Uterus (tissue), 4 donors: ENCODE measurements around the gene TUBB3. TPM values are rescaled to one million over a fixed set of nuclear protein-coding genes. Genes with fewer than 3 reads are reported as not detected.
"Not testable (repeated sequence)": the region's sequence is repeated elsewhere in the genome, so short reads cannot be mapped to it uniquely, and the experiment has no call there.

ENCODE experiments used
- DNase-seq, 2 donors: peaks; one replicate each; pipeline ENCODE4 v3.0.0-alpha.2; 2019 to 2020
- H3K27ac ChIP-seq, 2 donors: fragments of 200-600 bp; sonication (generic); 1 replicate in 1 of 2; 2 replicates in 1 of 2; pipeline ENCODE4 v1.5.1; 2016 to 2018
- H3K27me3 ChIP-seq, 2 donors: fragments of 200-600 bp; sonication (generic); one replicate each; pipeline ENCODE4 v1.5.1; 2018 to 2019; ENCODE audit warnings: control low read depth in 1 of 2
- H3K36me3 ChIP-seq, 2 donors: fragments of 200-600 bp; sonication (generic); one replicate each; pipeline ENCODE4 v1.5.1; 2019; ENCODE audit warnings: control low read depth in 1 of 2
- H3K4me1 ChIP-seq, 2 donors: fragments of 200-600 bp; sonication (generic); one replicate each; pipeline ENCODE4 v1.5.1; 2018 to 2019; ENCODE audit warnings: control low read depth in 1 of 2
- H3K4me3 ChIP-seq, 2 donors: fragments of 200-600 bp; sonication (generic); 1 replicate in 1 of 2; 2 replicates in 1 of 2; pipeline ENCODE4 v1.5.1; 2018 to 2019; ENCODE audit warnings: mild to moderate bottlenecking in 1 of 2
- H3K9me3 ChIP-seq, 2 donors: fragments of 200-600 bp; sonication (generic); one replicate each; pipeline ENCODE4 v1.5.1; 2019; ENCODE audit warnings: control low read depth in 1 of 2
- CTCF ChIP-seq, 4 experiments: fragments of 200-600 bp in 2 of 4; fragments of 450-650 bp in 2 of 4; sonication (generic) in 2 of 4; IDR thresholded peaks; one replicate each; pipeline ENCODE4 v1.5.1; 2016 to 2019; ENCODE audit warnings: antibody characterized with exemption in 4 of 4, mild to moderate bottlenecking in 2 of 4, moderate library complexity in 1 of 4
- POLR2A ChIP-seq, 2 donors: fragments of 450-650 bp; IDR thresholded peaks; one replicate each; pipeline ENCODE4 v1.6.1; 2016; ENCODE audit warnings: antibody characterized with exemption in 2 of 2, mild to moderate bottlenecking in 1 of 2, moderate library complexity in 1 of 2
- intact Hi-C: fragments of 100-400 bp; cut with DNase I; formaldehyde crosslinking; loops from one replicate; pipeline ENCODE4 v1.15.1; 2023; ENCODE audit warnings: low total_unique reads
- total RNA-seq, 4 donors: library from RNA; depleted of rRNA in 3 of 4; stranded (reverse); fragments of >200 nt in 3 of 4; gene quantifications; one replicate each; pipeline versions ENCODE4 v1.1.0 to v1.2.4, GENCODE V29; 2014 to 2023
- donor health status: DM: yes; HTN: yes; CAD: no.

The TUBB3 gene
- total RNA-seq, 4 donors from 2014 or later, result 0.88 to 28.6 TPM; not detected in 2

- DNase-seq, result no peak
- intact Hi-C loops, result no loop called here
- H3K36me3 ChIP-seq, result no peaks in the 10 kb centered on the region
- no peak for TF ChIP-seq POLR2A (IDR thresholded peaks at IDR 0.05)
- no peak for TF ChIP-seq CTCF (IDR thresholded peaks at IDR 0.05)
- no peaks in the 10 kb centered on the region for H3K27me3 ChIP-seq
- no peak overlapping the region for H3K4me3 ChIP-seq
- H3K9me3 ChIP-seq, result no peaks in the 10 kb centered on the region
- H3K27ac ChIP-seq, result no peak overlapping the region
- no peaks in the 10 kb centered on the region for H3K4me1 ChIP-seq
Measured at GRCh38 chr16:89962754-89963498, 39.8 kb downstream of the TUBB3 start.

GRCh38 chr16:89964201-89964600 is 41.1 kb downstream of the TUBB3 start:
- DNase-seq, result no peak
- no peaks in the 10 kb centered on the region for H3K36me3 ChIP-seq
- intact Hi-C loops, result no loop called here

GRCh38 chr16:89965447-89966225 is 42.5 kb downstream of the TUBB3 start:
- intact Hi-C loops, result no loop called here
- no peak overlapping the region for H3K27ac ChIP-seq
- no peak overlapping the region for H3K4me3 ChIP-seq
- TF ChIP-seq CTCF (IDR thresholded peaks at IDR 0.05), result no peak
- no peak for TF ChIP-seq POLR2A (IDR thresholded peaks at IDR 0.05)
- H3K36me3 ChIP-seq, result no peaks in the 10 kb centered on the region
- no peaks in the 10 kb centered on the region for H3K27me3 ChIP-seq
- DNase-seq, result no peak
- no peaks in the 10 kb centered on the region for H3K4me1 ChIP-seq
- H3K9me3 ChIP-seq, result no peaks in the 10 kb centered on the region

More at GRCh38 chr16:89964201-89964600, 41.1 kb downstream of the TUBB3 start:
- no peaks in the 10 kb centered on the region for H3K9me3 ChIP-seq
- TF ChIP-seq POLR2A (IDR thresholded peaks at IDR 0.05) (no peak), CTCF (IDR thresholded peaks at IDR 0.05) (no peak)
- H3K27ac ChIP-seq, result no peak overlapping the region
- no peaks in the 10 kb centered on the region for H3K27me3 ChIP-seq
- no peaks in the 10 kb centered on the region for H3K4me1 ChIP-seq
- no peak overlapping the region for H3K4me3 ChIP-seq

GRCh38 chr16:89966756-89967155 is 43.6 kb downstream of the TUBB3 start:
- no peak for TF ChIP-seq CTCF (IDR thresholded peaks at IDR 0.05)
- no peak for TF ChIP-seq POLR2A (IDR thresholded peaks at IDR 0.05)
- Histone ChIP-seq H3K9me3 (no peaks in the 10 kb centered on the region), H3K4me1 (peaks cover 0 to 3% of the 10 kb centered on the region in 2 donors), H3K27me3 (no peaks in the 10 kb centered on the region), H3K4me3 (no peak overlapping the region), H3K27ac (no peak overlapping the region), H3K36me3 (no peaks in the 10 kb centered on the region)
- DNase-seq, result no peak
- intact Hi-C loops, result no loop called here

GRCh38 chr16:89967436-89967835 is 44.3 kb downstream of the TUBB3 start:
- H3K27me3 ChIP-seq, H3K9me3 ChIP-seq, H3K4me3 ChIP-seq, DNase-seq, intact Hi-C loops, H3K27ac ChIP-seq, H3K36me3 ChIP-seq, H3K4me1 ChIP-seq: not testable (repeated sequence)

GRCh38 chr16:89968074-89968473 is 44.9 kb downstream of the TUBB3 start:
- DNase-seq, H3K4me3 ChIP-seq, H3K27me3 ChIP-seq, intact Hi-C loops, H3K27ac ChIP-seq, H3K36me3 ChIP-seq, H3K4me1 ChIP-seq, H3K9me3 ChIP-seq: not testable (repeated sequence)
